ENCODE results near the gene KCND3. TPM values are rescaled to one million over a fixed set of nuclear protein-coding genes. Genes with fewer than 3 reads are reported as not detected.

KCND3 gene
- total RNA-seq, 4 donors from 2014 or later: 2.4 to 6.0 (median 3.9) TPM

DNA sequence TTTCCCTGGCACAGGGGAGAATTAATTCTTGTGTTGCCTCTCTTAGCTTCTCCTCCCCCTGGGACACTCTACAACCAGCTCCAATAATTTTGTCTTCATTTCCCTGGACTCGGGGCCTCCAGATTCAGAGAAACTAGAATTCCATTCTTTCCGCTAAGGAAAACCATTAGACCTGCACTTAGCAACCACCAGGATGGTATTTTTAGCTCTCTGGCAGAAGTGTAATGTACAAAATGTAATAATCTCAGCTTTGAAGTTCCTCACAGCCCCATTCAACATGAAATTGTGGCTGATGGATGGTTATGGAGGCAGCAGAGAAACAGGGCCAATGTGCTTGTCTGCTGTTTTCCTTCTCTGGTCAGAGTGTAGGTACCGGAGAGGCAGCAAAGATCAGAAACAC is 113.8 kb downstream of the KCND3 start:
- TF ChIP-seq, protein P1, sequence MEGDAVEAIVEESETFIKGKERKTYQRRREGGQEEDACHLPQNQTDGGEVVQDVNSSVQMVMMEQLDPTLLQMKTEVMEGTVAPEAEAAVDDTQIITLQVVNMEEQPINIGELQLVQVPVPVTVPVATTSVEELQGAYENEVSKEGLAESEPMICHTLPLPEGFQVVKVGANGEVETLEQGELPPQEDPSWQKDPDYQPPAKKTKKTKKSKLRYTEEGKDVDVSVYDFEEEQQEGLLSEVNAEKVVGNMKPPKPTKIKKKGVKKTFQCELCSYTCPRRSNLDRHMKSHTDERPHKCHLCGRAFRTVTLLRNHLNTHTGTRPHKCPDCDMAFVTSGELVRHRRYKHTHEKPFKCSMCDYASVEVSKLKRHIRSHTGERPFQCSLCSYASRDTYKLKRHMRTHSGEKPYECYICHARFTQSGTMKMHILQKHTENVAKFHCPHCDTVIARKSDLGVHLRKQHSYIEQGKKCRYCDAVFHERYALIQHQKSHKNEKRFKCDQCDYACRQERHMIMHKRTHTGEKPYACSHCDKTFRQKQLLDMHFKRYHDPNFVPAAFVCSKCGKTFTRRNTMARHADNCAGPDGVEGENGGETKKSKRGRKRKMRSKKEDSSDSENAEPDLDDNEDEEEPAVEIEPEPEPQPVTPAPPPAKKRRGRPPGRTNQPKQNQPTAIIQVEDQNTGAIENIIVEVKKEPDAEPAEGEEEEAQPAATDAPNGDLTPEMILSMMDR (IDR thresholded peaks at IDR 0.05): no peak
- no peak for TF ChIP-seq POLR2A (IDR thresholded peaks at IDR 0.05)
- H3K9me3 ChIP-seq: no peaks in the 10 kb centered on the region
- 70 to 77% methylated on average over 3 of the region's 3 CpGs for WGBS, 2 donors
- peaks cover 0 to 2% (median under 1%) of the 10 kb centered on the region in 3 donors for H3K4me1 ChIP-seq
- no peak overlapping the region for H3K27ac ChIP-seq
- H3K27me3 ChIP-seq: peaks cover 0 to 3% (median 0%) of the 10 kb centered on the region in 4 donors
- DNase-seq: no peak
- intact Hi-C loops (cut with DNase I): no loop called here
- H3K4me3 ChIP-seq: no peak overlapping the region
- H3K36me3 ChIP-seq: no peaks in the 10 kb centered on the region

DNA sequence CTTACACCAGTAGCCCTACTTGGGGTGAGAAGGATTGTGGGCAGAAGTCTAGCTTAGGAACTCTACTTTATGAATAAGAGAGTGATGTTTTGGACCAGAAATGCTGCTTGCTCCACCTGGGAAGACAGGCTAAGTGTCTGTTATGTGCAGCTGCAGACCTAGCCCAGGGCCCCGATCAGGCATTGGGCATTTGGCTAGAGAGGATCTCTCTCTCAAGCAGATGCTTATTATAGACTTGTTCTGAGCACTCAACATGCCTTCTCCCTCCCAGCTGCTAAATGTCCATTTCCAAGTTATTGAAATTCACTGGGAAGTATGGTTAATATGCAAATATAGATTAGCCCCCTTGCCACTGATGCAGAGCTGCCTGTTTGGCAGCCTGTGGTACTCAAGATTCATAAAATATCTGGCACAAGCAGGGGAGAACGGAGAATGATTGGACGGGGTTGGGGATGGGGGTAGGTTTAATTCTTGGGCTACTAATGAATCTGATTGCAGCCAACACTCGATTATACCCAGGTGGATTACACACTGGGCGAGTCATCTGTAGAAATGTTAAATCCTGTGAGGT is 115.9 kb downstream of the KCND3 start:
- H3K36me3 ChIP-seq: no peaks in the 10 kb centered on the region
- no peak for DNase-seq
- intact Hi-C loops (cut with DNase I): no loop called here
- WGBS, 2 donors: 79 to 81% methylated on average over 5 of the region's 5 CpGs
- no peaks in the 10 kb centered on the region for H3K4me1 ChIP-seq
- TF ChIP-seq POLR2A (IDR thresholded peaks at IDR 0.05): no peak
- TF ChIP-seq, protein P1 (IDR thresholded peaks at IDR 0.05): no peak
- H3K9me3 ChIP-seq: no peaks in the 10 kb centered on the region
- H3K27me3 ChIP-seq: peaks cover 0 to 3% (median 0%) of the 10 kb centered on the region in 4 donors
- H3K27ac ChIP-seq: no peak overlapping the region
- H3K4me3 ChIP-seq: no peak overlapping the region

DNA sequence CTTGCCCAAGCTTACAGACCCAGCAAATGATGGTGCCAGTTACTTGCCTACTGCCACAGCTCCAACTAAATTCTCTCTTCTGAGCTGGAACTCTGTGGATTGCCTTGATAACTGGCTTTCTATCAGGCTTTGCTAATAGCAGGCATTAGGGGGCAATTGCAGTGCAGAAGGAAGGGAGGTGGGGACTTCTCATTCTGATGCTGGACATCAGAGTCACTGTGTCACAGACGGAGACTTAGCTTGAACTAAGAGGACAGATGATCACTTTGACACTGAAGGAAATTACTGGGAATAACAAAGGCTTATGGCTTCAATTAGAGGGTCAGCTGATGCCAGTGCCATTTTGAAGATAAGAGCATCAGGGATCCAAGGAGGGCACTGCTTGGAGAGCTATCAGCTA is 119.3 kb downstream of the KCND3 start:
- Histone ChIP-seq H3K27me3 (peaks cover 0 to 3% (median 0%) of the 10 kb centered on the region in 4 donors), H3K4me3 (no peak overlapping the region), H3K4me1 (no peaks in the 10 kb centered on the region), H3K27ac (no peak overlapping the region), H3K9me3 (no peaks in the 10 kb centered on the region), H3K36me3 (no peaks in the 10 kb centered on the region)
- WGBS, 2 donors: 100% methylated on average over 1 of the region's 1 CpG
- intact Hi-C loops (cut with DNase I): no loop called here
- no peak for TF ChIP-seq POLR2A (IDR thresholded peaks at IDR 0.05)
- TF ChIP-seq, protein P1 (IDR thresholded peaks at IDR 0.05): no peak
- DNase-seq: no peak

DNA sequence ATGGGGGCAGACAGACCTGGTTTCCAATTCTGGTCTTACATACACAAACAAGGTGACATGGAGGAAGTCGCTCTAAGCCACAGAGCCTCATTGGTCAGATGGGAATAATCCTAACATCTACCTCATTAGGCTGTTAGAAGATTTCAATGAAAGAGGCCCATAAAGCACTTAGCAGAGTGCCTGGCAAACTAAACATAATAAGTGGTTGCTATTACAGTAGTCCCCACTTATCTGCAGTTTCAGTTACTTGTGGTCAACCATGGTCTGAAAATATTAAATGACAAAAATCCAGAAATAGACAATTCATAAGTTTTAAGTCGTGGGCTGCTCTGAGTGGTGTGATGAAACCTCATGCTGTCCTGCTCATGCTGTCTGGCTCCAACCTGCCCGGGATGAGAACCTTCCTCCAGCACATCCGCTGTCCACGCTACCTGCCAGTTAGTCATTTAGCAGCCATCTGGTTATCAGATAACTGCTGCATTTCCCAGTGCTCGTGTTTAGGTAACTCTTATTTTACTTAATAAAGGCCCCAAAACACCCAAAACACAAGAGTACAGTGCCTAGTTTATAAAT is 121.5 kb downstream of the KCND3 start:
- Histone ChIP-seq H3K9me3 (no peaks in the 10 kb centered on the region), H3K4me3 (no peak overlapping the region), H3K27ac (no peak overlapping the region), H3K27me3 (peaks cover 0 to 5% (median 0%) of the 10 kb centered on the region in 4 donors), H3K36me3 (no peaks in the 10 kb centered on the region), H3K4me1 (no peaks in the 10 kb centered on the region)
- WGBS, 2 donors: 77 to 79% methylated on average over 6 of the region's 6 CpGs
- TF ChIP-seq POLR2A (IDR thresholded peaks at IDR 0.05): no peak
- TF ChIP-seq, protein P1 (IDR thresholded peaks at IDR 0.05): no peak
- intact Hi-C loops (cut with DNase I): no loop called here
- DNase-seq: no peak

DNA sequence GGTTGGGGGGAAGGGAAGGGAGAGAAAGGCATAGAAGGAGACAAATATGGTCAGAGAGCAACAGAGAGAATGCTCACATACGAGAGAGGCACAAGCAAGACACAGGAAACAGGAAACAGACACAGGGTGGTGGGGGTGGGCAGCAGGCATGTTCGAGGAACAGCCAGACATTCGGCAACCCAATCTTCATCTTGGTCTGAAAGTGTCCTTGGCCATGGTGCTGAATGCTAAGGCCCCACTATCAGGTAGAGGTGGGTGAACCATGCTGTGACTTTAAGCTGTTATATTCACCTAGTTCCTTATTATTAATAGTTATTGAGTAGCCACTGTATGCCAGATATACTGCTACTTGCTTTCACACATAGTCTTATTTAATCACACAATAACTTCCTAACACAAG is 124.6 kb downstream of the KCND3 start:
- no peak overlapping the region for H3K27ac ChIP-seq
- TF ChIP-seq, protein P1 (IDR thresholded peaks at IDR 0.05): no peak
- no peak for TF ChIP-seq POLR2A (IDR thresholded peaks at IDR 0.05)
- H3K27me3 ChIP-seq: peaks cover 0 to 5% (median 0%) of the 10 kb centered on the region in 4 donors
- H3K4me3 ChIP-seq: no peak overlapping the region
- DNase-seq: no peak
- no peaks in the 10 kb centered on the region for H3K36me3 ChIP-seq
- intact Hi-C loops (cut with DNase I): no loop called here
- no peaks in the 10 kb centered on the region for H3K9me3 ChIP-seq
- H3K4me1 ChIP-seq: no peaks in the 10 kb centered on the region
- WGBS, 2 donors: 12 to 24% methylated on average over 3 of the region's 3 CpGs
